Caco-2 (cell line): Measurements from ENCODE around the gene BMAL2. TPM values are rescaled to one million over a fixed set of nuclear protein-coding genes. Genes with fewer than 3 reads are reported as not detected.

ENCODE experiments used
- BruUV-seq: library from RNA; stranded (reverse); fragments of 400-500 nt; replicated peaks from 2 replicates; lab custom pipeline; 2021; lab: Mats Ljungman, UMichigan
- CTCF ChIA-PET: fragments of 300-600 bp; sonication (Branson Sonifier 250); formaldehyde crosslinking; loops from one replicate; lab custom pipeline; 2022; ENCODE audit warnings: antibody characterized with exemption; lab: Charles Lee
- POLR2A ChIA-PET: fragments of 300-600 bp; sonication (Branson Sonifier 250); formaldehyde crosslinking; loops from one replicate; lab custom pipeline; 2022; ENCODE audit warnings: antibody characterized with exemption; lab: Charles Lee
- DNase-seq, 2 experiments: peaks; one replicate each; pipeline versions ENCODE4 v3.0.0 to v3.0.0-alpha.2; 2020 to 2022
- H3K27me3 ChIP-seq: replicated peaks from 2 replicates; pipeline ENCODE4 v1.6.0; 2011; ENCODE audit warnings: low read length; ENCODE audit not compliant: control insufficient read depth, insufficient read depth
- H3K36me3 ChIP-seq: 2 replicates; pipeline ENCODE4 v1.5.1; 2011; ENCODE audit warnings: low read length; ENCODE audit not compliant: control insufficient read depth, insufficient read depth
- H3K4me1 ChIP-seq: fragments of 250-450 bp; sonication (Bioruptor Pico); 2 replicates; pipeline ENCODE4 v1.5.1; 2020; ENCODE audit warnings: mild to moderate bottlenecking
- H3K4me3 ChIP-seq: 2 replicates; pipeline ENCODE4 v1.5.1; 2011; ENCODE audit warnings: low read depth, mild to moderate bottlenecking, control low read depth, low read length
- H3K9me3 ChIP-seq: fragments of 250-450 bp; sonication (Bioruptor Pico); 2 replicates; pipeline ENCODE4 v1.5.1; 2020; ENCODE audit warnings: mild to moderate bottlenecking, moderate library complexity
- H3K27ac Mint-ChIP-seq: one replicate; pipeline ENCODE4 v1.8.0; 2022; ENCODE audit warnings: mixed read lengths; ENCODE audit not compliant: unreplicated experiment
- H3K27me3 Mint-ChIP-seq: one replicate; pipeline ENCODE4 v1.8.0; 2022; ENCODE audit warnings: mixed read lengths; ENCODE audit not compliant: insufficient read depth, unreplicated experiment
- H3K36me3 Mint-ChIP-seq: one replicate; pipeline ENCODE4 v1.8.0; 2022; ENCODE audit warnings: mild to moderate bottlenecking, mixed read lengths; ENCODE audit not compliant: insufficient read depth, unreplicated experiment
- H3K4me1 Mint-ChIP-seq: one replicate; pipeline ENCODE4 v1.8.0; 2022; ENCODE audit warnings: low read depth, mixed read lengths; ENCODE audit not compliant: unreplicated experiment
- H3K4me3 Mint-ChIP-seq: one replicate; pipeline ENCODE4 v1.8.0; 2022; ENCODE audit warnings: mild to moderate bottlenecking, moderate library complexity, mixed read lengths; ENCODE audit not compliant: unreplicated experiment
- H3K9me3 Mint-ChIP-seq: one replicate; pipeline ENCODE4 v1.8.0; 2022; ENCODE audit warnings: mixed read lengths; ENCODE audit not compliant: unreplicated experiment
- CTCF ChIP-seq, 2 experiments: fragments of 200-600 bp in 1 of 2; IDR thresholded peaks; 1 replicate in 1 of 2; 2 replicates in 1 of 2; pipeline versions ENCODE4 v1.5.1 to v1.8.0; 2011 to 2022; ENCODE audit warnings: antibody characterized with exemption in 1 of 2, control low read depth in 1 of 2, inconsistent platforms in 1 of 2, low read depth in 1 of 2, low read length in 1 of 2, mild to moderate bottlenecking in 1 of 2, moderate library complexity in 1 of 2; ENCODE audit not compliant: insufficient read depth in 1 of 2, severe bottlenecking in 1 of 2, unreplicated experiment in 1 of 2
- intact Hi-C: fragments of 100-400 bp; cut with micrococcal nuclease; formaldehyde crosslinking; loops from one replicate; pipeline ENCODE4 v1.10.0; 2022; ENCODE audit not compliant: unreplicated experiment
- total RNA-seq: library from RNA; stranded (reverse); gene quantifications from 2 replicates; pipeline ENCODE4 v1.2.3, GENCODE V29; 2022

The BMAL2 gene
- total RNA-seq, 1 experiment from 2014 or later = 36.0 TPM

DNA sequence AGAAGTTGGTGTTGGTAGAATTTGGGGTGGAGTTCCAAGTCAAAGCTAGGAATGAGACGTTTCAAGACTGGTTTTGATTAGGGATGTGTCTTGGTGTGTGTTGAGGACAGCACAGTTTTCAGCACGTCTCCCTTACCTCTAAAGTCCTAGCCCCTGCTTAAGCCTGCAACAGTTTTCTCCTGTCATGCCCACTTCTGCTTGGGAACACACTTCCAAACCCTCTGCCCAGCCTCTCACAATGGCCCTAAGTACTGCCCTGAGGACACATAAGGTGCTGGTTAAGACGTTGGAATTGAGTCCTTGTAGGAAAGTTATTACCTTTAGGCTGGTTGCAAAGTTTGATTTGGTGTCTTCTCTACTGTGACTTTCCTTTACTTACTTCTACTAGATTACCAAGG is 710 bp upstream of the BMAL2 start:
- intact Hi-C loops = loop anchor here (1.0 kb wide), 1 partner anchor 52 kb away; no protein-coding TSS in a partner anchor
- Mint-ChIP-seq H3K36me3 (peaks cover 15% of the 10 kb centered on the region), H3K4me1 (peaks cover 37% of the 10 kb centered on the region), H3K9me3 (no peaks in the 10 kb centered on the region), H3K27me3 (no peaks in the 10 kb centered on the region), H3K27ac (peak overlapping the region; percentile 83), H3K4me3 (peak overlapping the region; percentile 80)
- CTCF ChIA-PET = interaction anchor here (0.7 kb wide), 1 partner anchor 26 kb away, joined by 4 read pairs; no protein-coding TSS in a partner anchor
- peaks cover 27% of the 10 kb centered on the region for H3K4me1 ChIP-seq
- H3K4me3 ChIP-seq = peak overlapping the region; percentile 87
- no peaks in the 10 kb centered on the region for H3K27me3 ChIP-seq
- no peaks in the 10 kb centered on the region for H3K36me3 ChIP-seq
- TF ChIP-seq CTCF (IDR thresholded peaks at IDR 0.05; ENCODE audit: insufficient read depth in 1 of 2, low read depth in 1 of 2, low read length in 1 of 2, severe bottlenecking in 1 of 2, unreplicated experiment in 1 of 2) = no peak
- no peaks in the 10 kb centered on the region for H3K9me3 ChIP-seq
- POLR2A ChIA-PET = interaction anchor here (1.9 kb wide), 1 partner anchor 88 kb away, joined by 8 read pairs; the partner anchor contains the start of gene STK38L
- DNase-seq = peak in 1 of 2 experiments; percentile 27
- BruUV-seq = TSS peak; percentile 58

- CTCF ChIA-PET = interaction anchor here (0.7 kb wide), 1 partner anchor 26 kb away, joined by 4 read pairs; no protein-coding TSS in a partner anchor
- BruUV-seq = no TSS peak
Measured at GRCh38 chr12:27332407-27332713, 276 bp upstream of the BMAL2 start.

More at GRCh38 chr12:27332407-27332713, 276 bp upstream of the BMAL2 start:
- no peaks in the 10 kb centered on the region for H3K27me3 Mint-ChIP-seq
- Histone ChIP-seq H3K4me1 (peaks cover 31% of the 10 kb centered on the region), H3K9me3 (no peaks in the 10 kb centered on the region), H3K27me3 (no peaks in the 10 kb centered on the region), H3K36me3 (no peaks in the 10 kb centered on the region), H3K4me3 (peak overlapping the region; percentile 87)
- POLR2A ChIA-PET = interaction anchor here (0.5 to 1.9 kb wide), 3 partner anchors 46 to 310 kb away, joined by 3 to 8 read pairs (median 3); partner anchors contain the start of genes MED21 and STK38L
- peaks cover 13% of the 10 kb centered on the region for H3K36me3 Mint-ChIP-seq
- DNase-seq = no peak
- TF ChIP-seq CTCF (IDR thresholded peaks at IDR 0.05; ENCODE audit: insufficient read depth in 1 of 2, low read depth in 1 of 2, low read length in 1 of 2, severe bottlenecking in 1 of 2, unreplicated experiment in 1 of 2) = no peak
- intact Hi-C loops = loop anchor here (1.0 kb wide), 1 partner anchor 52 kb away; no protein-coding TSS in a partner anchor
- H3K27ac Mint-ChIP-seq = peak overlapping the region; percentile 83
- peak overlapping the region; percentile 80 for H3K4me3 Mint-ChIP-seq
- peaks cover 40% of the 10 kb centered on the region for H3K4me1 Mint-ChIP-seq
- no peaks in the 10 kb centered on the region for H3K9me3 Mint-ChIP-seq
